A549 (cell line): Measurements from ENCODE around the gene SH3RF3.

Experiments
- CHD4 ChIP-seq: fragments of 200-600 bp; sonication (generic); IDR thresholded peaks from 2 replicates; pipeline ENCODE4 v1.6.1; 2016; ENCODE audit warnings: antibody characterized with exemption, mild to moderate bottlenecking, borderline replicate concordance
- CTCF ChIP-seq: fragments of >200 bp; sonication (Bioruptor Twin); formaldehyde crosslinking; IDR thresholded peaks from 3 replicates; pipeline ENCODE4 v1.5.1; 2016
- EHF ChIP-seq: fragments of 250-450 bp; sonication (Bioruptor Pico); IDR thresholded peaks from 2 replicates; pipeline ENCODE4 v1.5.0; 2020; ENCODE audit warnings: mild to moderate bottlenecking
- JUN ChIP-seq, 2 experiments: fragments of >200 bp; sonication (Bioruptor Twin); formaldehyde crosslinking; IDR thresholded peaks; 2 replicates in 1 of 2; 3 replicates in 1 of 2; pipeline ENCODE4 v1.6.1; 2016 to 2017
- KDM1A ChIP-seq: fragments of 200-600 bp; sonication (generic); IDR thresholded peaks from 2 replicates; pipeline ENCODE4 v1.6.1; 2016; ENCODE audit warnings: low read depth, mild to moderate bottlenecking
- MAFK ChIP-seq: fragments of 450-650 bp; IDR thresholded peaks from 2 replicates; pipeline ENCODE4 v1.6.1; 2014; ENCODE audit not compliant: partially characterized antibody
- NFE2L2 ChIP-seq: fragments of 150-350 bp; conservative IDR thresholded peaks from 2 replicates; pipeline ENCODE4 v1.6.1; 2014; ENCODE audit warnings: low read length
- POLR2A ChIP-seq: IDR thresholded peaks from 2 replicates; pipeline ENCODE4 v1.6.1; 2012; ENCODE audit warnings: mild to moderate bottlenecking, low read length
- RCOR1 ChIP-seq: fragments of 150-350 bp; IDR thresholded peaks from 2 replicates; pipeline ENCODE4 v1.6.1; 2014; ENCODE audit warnings: antibody characterized with exemption, low read length, low read depth
- TF ChIP-seq, protein P1 (sequence below): fragments of >200 bp; sonication (Bioruptor Twin); formaldehyde crosslinking; IDR thresholded peaks from 3 replicates; pipeline ENCODE4 v1.6.1; 2016

DNA sequence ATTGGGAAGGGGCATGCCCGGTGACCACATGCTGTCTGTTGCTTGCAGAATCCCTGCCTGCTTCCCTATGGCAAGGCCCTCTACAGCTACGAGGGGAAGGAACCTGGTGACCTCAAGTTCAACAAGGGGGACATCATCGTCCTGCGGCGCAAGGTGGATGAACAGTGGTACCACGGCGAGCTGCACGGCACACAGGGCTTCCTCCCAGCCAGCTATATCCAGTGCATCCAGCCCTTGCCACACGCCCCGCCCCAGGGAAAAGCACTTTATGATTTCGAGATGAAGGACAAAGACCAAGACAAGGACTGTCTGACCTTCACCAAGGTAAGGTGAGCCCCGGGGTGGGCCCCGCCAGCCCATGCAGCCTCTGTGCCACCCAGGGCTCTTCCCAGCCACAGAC lies 218.6 kb downstream of the SH3RF3 start:
- TF ChIP-seq JUN (IDR thresholded peaks at IDR 0.05) (no peak), POLR2A (no peak), NFE2L2 (no peak), CTCF (no peak), CHD4 (no peak), RCOR1 (no peak), EHF (CRISPR knock-in tag) (no peak), KDM1A (no peak), MAFK (no peak)
- TF ChIP-seq, protein P1, sequence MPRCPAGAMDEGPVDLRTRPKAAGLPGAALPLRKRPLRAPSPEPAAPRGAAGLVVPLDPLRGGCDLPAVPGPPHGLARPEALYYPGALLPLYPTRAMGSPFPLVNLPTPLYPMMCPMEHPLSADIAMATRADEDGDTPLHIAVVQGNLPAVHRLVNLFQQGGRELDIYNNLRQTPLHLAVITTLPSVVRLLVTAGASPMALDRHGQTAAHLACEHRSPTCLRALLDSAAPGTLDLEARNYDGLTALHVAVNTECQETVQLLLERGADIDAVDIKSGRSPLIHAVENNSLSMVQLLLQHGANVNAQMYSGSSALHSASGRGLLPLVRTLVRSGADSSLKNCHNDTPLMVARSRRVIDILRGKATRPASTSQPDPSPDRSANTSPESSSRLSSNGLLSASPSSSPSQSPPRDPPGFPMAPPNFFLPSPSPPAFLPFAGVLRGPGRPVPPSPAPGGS = no peak
